Measurements from ENCODE around the gene ADAMTS19. TPM values are rescaled to one million over a fixed set of nuclear protein-coding genes. Genes with fewer than 3 reads are reported as not detected.

ADAMTS19 gene
- total RNA-seq, 6 experiments from 2014 or later: not detected

DNA sequence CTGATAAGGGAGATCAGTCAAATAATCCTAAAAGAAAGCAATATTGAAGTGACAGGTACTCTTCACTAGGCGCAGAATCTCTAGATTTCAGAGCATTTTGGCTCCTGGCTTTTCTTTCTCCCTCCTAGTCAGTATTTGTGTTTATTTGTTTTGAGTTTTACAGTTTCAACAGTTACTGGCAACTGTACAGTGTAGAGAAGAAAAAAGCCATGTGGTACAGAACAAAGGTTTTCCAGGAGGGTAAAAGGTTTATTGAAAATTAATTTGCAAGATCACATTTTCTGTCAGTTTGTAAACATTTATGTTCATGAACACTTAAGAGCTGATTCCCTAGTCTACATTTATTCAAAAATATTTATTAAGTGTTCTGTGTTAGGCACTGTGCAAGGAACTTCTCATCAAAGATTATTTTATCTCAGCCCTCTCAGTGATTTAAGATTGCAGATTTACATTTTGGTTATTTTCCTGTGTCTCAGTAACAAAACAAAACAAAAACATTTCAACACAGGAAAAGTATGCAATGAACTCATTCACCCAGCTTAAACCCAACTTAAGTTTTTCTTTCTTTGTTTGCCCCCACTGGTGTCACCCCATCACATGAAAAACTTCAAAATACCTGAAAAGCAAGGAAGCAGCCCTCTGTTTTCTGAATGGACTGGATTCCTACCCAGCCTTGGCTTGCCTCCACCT, 300.7 kb downstream of the ADAMTS19 start:
- H3K4me3 Mint-ChIP-seq: no peak overlapping the region
- H3K27ac Mint-ChIP-seq: no peak overlapping the region
- no peaks in the 10 kb centered on the region for H3K36me3 Mint-ChIP-seq (ENCODE audit: low read depth)
- H3K27me3 Mint-ChIP-seq (ENCODE audit: insufficient read depth): no peaks in the 10 kb centered on the region
- H3K4me1 Mint-ChIP-seq (ENCODE audit: low read depth): no peaks in the 10 kb centered on the region
- DNase-seq: no peak
- TF ChIP-seq, protein P1, sequence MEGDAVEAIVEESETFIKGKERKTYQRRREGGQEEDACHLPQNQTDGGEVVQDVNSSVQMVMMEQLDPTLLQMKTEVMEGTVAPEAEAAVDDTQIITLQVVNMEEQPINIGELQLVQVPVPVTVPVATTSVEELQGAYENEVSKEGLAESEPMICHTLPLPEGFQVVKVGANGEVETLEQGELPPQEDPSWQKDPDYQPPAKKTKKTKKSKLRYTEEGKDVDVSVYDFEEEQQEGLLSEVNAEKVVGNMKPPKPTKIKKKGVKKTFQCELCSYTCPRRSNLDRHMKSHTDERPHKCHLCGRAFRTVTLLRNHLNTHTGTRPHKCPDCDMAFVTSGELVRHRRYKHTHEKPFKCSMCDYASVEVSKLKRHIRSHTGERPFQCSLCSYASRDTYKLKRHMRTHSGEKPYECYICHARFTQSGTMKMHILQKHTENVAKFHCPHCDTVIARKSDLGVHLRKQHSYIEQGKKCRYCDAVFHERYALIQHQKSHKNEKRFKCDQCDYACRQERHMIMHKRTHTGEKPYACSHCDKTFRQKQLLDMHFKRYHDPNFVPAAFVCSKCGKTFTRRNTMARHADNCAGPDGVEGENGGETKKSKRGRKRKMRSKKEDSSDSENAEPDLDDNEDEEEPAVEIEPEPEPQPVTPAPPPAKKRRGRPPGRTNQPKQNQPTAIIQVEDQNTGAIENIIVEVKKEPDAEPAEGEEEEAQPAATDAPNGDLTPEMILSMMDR (IDR thresholded peaks at IDR 0.05): no peak
- no peaks in the 10 kb centered on the region for H3K9me3 Mint-ChIP-seq

DNA sequence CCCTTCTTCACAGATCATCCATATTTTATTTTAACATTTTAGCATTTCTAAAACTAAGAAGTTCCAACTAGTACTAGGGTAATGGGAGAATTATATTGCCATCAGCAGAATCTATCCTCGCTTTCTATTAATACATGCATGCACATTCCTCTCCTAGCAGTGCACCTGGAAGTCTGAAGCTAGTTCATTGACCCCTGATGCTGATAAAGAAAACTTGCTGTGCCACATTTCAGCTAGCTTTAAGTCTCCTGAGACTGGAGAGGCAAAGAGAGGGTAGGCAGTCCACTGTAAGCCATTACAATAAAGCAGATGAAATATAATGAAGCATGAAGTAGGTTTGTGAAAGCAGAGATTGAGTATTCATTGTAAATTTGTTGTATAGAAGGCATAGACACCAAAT, 303.6 kb downstream of the ADAMTS19 start:
- TF ChIP-seq, protein P1 (IDR thresholded peaks at IDR 0.05): no peak
- Mint-ChIP-seq H3K4me3 (no peak overlapping the region), H3K36me3 (ENCODE audit: low read depth) (no peaks in the 10 kb centered on the region), H3K27me3 (ENCODE audit: insufficient read depth) (no peaks in the 10 kb centered on the region), H3K4me1 (ENCODE audit: low read depth) (no peaks in the 10 kb centered on the region), H3K27ac (no peak overlapping the region), H3K9me3 (no peaks in the 10 kb centered on the region)
- DNase-seq: no peak

DNA sequence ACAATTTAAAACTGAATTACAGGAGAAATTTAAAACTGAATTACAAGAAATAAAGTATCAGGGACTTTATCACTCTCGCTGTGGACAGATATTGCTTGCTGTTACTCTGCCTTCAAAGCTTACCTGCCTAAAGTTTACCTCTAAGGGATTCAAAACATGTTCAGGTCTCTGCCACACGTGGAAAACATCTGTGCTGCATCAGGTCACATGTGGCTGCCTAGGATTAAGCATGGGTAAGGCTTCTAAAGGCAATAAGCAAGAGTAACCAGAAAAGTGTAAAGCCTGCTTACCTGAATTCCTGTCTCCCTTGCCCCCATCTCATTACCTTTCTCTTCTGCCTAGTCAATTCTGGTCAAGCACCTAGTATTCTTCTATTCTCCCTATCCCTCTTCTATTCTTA, 306.7 kb downstream of the ADAMTS19 start:
- TF ChIP-seq, protein P1 (IDR thresholded peaks at IDR 0.05): no peak
- Mint-ChIP-seq H3K27ac (no peak overlapping the region), H3K27me3 (ENCODE audit: insufficient read depth) (no peaks in the 10 kb centered on the region), H3K36me3 (ENCODE audit: low read depth) (no peaks in the 10 kb centered on the region), H3K9me3 (no peaks in the 10 kb centered on the region), H3K4me1 (ENCODE audit: low read depth) (no peaks in the 10 kb centered on the region), H3K4me3 (no peak overlapping the region)
- no peak for DNase-seq

DNA sequence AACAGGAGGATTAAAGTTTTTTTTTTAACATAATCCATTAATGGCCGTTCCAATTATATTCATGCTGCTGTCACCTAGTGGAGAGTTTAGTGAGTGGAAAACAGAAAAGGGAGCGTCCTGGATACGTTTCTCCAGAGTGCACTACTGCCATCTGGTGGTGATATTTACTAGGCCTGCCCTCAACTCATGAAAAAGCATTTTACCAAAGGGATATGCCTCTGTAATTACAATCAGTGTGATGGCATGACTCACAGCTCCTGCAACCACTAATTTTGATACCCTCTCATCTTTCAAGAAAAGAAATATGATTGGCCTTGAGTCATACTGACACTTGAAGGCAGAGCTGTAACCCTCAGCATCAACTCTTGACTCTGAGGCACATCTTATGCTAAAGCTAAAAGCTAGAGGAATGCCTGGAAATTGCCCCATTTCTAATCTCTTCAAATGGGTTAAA, 307.9 kb downstream of the ADAMTS19 start:
- no peaks in the 10 kb centered on the region for H3K36me3 Mint-ChIP-seq (ENCODE audit: low read depth)
- TF ChIP-seq, protein P1 (IDR thresholded peaks at IDR 0.05): peak; percentile 98
- H3K27ac Mint-ChIP-seq: no peak overlapping the region
- DNase-seq: peak; percentile 83
- no peak overlapping the region for H3K4me3 Mint-ChIP-seq
- no peaks in the 10 kb centered on the region for H3K27me3 Mint-ChIP-seq (ENCODE audit: insufficient read depth)
- no peaks in the 10 kb centered on the region for H3K9me3 Mint-ChIP-seq
- H3K4me1 Mint-ChIP-seq (ENCODE audit: low read depth): no peaks in the 10 kb centered on the region

DNA sequence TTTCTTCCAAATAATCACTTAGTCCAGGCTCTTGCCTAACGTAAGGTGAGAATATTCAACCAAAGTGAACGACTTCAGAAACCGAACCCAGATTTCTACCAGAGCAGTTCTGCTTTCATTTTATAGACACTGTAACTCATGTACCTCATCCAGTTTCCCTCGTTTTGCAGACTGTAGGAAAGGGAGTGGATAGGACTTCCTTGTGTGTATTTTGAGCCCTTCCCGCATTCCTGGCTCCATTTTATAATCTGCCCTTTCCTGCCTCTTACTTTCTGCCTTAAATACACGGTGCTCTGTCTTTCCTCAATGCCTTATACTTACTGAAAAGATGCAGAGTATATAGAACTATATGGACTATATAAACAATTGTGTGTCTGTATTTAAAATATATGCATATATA, 308.6 kb downstream of the ADAMTS19 start:
- Mint-ChIP-seq H3K9me3 (no peaks in the 10 kb centered on the region), H3K4me3 (no peak overlapping the region), H3K27ac (no peak overlapping the region), H3K4me1 (ENCODE audit: low read depth) (no peaks in the 10 kb centered on the region), H3K36me3 (ENCODE audit: low read depth) (no peaks in the 10 kb centered on the region), H3K27me3 (ENCODE audit: insufficient read depth) (no peaks in the 10 kb centered on the region)
- no peak for DNase-seq
- TF ChIP-seq, protein P1 (IDR thresholded peaks at IDR 0.05): no peak
